GM18498 (cell line): ENCODE results near the gene ECE1.
"Not testable (repeated sequence)": the region's sequence is repeated elsewhere in the genome, so short reads cannot be mapped to it uniquely, and the experiment has no call there.

Experiments
- ATAC-seq: cut with Tn5 transposase; IDR thresholded peaks from one replicate; pipeline ENCODE4 v1.9.1; 2021; ENCODE audit warnings: mild to moderate bottlenecking, moderate library complexity; ENCODE audit not compliant: unreplicated experiment

ECE1 gene

DNA sequence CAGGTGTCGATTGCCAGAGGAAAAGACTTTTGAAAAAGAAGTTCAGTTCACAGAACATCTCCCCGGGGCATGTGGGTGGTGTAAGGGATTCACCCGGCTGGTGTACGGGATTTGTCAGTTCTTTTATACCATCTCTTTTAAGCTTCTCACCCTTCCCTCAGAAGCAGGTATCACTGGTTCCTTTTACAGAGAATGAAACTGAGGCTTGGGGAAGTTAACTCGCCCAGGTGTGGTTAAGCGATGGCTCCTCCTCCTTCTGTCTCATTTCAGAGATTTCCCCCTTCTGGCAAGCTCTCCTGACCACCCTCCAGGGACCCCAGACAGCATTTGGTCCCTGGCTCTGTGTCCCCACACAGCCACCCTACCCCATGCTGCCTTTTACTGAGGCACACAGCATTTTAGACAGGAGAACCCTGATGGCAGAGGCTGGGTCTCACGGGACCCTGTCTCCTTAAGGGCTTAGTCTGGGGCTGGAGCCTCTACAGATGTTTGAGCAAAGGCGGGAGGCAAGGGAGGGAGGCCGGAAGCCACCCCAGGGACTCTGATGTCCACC lies 2.8 kb upstream of the ECE1 start:
- peak; percentile 24 for ATAC-seq

DNA sequence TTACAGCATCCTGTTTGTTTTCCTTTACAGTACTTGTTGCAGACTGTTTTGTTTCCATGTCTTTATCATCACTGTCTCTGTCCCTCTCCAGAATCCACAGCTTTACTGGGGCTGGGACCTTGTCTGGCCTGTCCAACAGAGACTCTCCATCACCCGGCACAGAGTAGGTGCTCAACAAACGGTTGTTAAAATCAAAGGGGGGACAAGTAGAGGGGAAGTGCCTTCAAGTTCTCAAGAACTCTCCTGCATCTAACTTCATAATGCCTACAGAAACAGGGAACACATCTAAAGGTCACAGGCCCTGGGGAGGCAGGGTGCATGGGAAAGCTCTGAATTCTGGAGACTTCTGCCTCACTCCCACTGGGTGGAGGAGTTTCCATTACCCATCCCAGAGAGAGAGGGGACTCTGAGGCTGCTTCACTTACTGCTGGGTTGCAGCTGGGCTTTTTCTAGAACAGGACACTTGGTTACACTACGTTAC lies 2.3 kb upstream of the ECE1 start:
- no peak for ATAC-seq

DNA sequence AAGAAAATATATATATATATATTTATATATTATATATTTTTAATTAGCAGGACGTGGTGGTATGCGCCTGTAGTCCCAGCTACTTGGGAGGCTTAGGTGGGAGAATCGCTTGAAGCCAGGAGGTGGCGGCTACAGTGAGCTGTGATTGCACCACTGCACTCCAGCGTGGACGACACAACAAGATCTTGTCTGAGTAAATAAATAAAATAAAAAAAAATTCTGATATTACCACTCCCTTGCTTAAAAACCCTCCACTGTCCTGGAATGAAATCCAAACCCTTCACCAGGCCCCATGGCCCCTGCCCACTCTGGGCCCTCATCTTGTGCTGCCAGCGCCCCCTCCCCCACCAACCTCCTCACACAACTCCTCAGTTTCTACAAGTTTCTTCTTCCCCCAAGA lies 1.7 kb upstream of the ECE1 start:
- no peak for ATAC-seq

DNA sequence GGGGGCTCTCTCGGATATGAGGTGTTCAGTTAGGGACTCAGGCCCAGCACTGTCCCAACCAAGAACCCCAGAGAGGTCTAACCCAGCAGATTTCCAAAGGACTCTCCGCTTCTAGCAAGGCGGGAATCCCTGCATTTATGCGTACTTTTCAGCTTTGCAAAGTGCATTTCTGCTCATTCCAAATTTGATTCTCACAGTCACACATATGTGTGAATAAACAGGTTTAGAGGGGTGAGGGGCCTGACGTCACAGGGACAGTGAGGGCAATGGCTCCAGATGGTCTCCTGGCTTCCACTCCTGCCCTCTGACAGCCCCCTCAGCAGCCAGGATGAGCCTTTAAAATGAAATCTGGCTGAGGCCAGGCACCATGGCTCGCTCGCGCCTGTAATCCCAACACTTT lies 921 bp upstream of the ECE1 start:
- ATAC-seq: no peak

DNA sequence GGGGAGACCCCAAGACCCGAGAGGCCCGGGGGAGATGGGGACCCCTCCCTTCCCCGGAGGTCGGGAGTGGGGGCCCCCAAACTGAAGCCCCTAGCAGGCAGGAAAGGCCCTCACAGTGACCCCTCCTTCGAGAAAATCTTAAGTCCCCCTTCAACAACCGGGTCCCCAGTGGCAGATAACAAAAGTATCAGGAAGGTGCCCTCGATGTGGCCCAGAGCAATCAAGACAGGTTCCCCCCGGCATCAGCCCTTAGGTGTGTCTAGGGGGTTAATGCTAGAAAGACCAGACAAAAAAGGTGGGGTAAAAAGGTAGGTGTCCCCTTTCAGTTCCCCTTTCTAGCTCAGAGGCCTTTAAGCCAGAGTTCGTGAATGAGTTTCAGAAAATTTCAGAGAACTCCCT lies 282 bp upstream of the ECE1 start:
- ATAC-seq: no peak

DNA sequence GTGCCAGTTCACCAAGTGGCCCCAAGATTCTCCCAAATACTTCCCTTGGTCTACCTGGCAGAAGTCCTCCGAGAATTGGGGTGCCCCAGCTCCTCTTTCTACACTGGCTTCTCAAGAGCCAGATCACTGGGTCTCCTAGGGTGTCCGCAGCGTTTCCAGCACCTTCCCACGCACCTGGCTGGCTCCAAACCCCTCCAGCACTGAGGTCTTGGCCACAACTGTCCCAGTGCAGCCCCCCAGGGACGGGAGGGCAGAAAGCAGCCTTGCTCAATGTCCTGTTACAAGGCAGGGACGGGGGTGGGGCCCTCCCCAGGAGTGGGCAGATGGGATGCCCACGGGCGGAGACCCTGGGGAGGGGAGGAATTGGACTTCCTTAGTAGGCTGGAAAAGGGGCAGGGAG lies 1.1 kb downstream of the ECE1 start:
- ATAC-seq: no peak

DNA sequence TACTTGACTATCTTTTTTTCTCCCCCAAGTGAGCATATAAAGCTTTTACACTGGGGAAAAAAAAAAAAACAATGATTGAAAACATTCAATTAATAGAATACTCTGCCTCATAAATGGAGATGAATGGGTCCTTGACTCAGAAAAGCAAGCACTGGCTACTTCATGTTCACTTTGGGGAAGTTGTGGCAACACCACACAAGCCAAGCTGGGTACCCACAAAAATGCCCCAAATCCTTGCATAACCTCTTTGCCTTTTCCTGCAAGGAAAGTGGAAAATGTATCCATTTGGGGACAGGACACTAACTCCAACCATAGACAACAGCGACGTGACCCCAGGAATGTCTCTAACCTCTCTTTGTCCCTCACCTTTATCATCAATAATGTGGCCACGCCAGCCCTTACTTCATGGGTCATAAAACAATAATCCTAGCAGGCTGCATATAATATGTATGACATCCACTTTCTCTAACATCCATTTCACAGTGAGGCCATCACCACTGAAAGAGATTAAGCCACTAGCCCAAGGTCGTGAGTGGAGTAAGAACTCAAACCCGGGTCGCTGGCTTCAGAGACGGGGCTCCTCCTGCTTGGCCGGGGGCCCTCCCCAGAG lies 2.3 kb downstream of the ECE1 start:
- ATAC-seq: no peak

DNA sequence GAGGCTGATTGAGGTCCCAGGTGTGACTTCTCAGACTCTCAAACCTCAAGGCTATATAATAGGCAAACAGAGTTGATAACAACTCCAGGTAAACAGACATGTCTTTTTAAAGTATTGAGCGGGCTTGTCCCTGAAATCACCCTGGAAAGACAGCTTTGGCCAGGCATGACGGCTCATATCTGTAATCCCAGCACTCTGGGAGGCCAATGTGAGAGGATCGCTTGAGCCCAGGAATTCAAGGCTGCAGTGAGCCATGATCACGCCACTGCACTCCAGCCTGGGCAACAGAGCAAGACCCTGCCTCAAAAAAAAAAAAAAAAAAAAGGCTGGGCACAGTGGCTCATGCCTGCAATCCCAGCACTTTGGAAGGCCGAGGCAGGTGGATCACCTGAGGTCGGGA lies 4.9 kb downstream of the ECE1 start:
- not testable (repeated sequence) for ATAC-seq

DNA sequence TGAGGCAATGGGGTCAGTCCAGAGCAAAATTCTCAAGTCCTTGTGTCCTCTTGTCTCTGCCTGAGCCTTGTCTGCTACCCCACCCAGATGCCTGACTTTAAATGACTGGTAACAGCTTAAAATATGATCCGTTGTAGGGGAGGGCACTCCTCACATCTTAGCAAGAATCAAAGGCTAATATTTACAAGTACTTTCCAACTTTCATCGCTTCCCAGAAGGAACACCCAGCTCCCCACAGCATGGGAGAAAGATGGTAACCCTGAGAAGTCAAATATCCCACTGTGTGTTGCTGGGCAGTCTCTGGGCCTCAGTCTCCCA lies 5.2 kb downstream of the ECE1 start:
- no peak for ATAC-seq

DNA sequence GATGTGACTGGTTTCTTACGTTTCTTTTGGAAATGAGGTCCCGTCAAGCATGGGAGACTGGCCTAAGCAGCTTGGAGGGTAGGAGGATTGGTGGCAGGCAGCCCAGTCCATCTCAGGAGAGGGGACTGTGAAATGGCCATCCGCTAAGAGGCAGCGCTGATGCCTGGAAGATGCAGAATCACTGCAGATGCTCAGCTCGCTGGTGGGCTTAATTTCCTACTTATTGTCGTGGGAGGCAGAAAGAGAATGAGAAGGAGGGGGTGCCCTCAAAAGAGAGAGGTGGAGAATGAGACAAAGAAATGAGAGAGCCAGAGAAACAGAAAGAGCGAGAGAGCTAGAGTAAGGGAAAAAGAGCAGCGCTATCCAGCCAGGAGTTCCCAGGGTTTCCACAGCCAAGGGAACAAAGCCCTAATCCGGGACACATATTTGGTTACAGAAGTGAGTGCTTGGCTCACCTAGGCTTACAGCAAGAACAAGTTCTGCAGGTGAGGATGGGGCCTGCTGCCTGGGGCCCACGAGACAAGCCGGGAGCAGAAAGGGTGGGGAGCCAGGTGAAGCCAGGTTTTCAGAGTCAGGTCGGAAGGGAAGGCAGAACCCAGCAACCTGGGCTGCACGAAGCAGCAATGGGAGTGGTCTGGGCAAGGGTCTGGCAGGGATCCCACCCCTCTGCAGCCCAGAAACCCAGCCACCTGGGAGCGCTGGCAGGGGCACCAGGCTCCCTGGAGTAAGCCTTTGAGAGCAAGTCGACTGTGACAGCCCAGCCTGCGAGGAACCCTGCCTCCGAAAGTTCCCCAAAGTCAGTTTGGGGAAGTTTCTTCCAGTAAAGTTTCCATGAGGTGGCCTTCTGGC lies 5.8 kb downstream of the ECE1 start:
- ATAC-seq: no peak

DNA sequence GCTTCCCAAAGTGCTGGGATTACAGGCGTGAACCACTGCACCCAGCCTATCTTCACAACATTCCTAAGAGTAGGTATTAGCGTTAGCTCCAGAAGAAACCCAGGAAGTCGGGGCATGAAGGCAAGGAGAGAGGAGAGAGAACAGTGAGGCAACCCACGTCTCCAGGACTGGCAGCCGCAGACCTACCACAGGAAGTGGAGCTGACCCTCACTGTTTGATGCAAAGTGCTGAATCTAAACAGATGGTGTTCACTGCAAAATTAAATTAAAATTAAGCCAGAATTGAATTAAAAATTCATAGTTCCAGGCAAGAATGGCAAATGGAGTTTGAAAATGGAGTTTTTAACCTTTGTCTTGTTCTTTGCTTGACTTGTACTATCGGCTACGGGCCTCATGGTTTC lies 6.7 kb downstream of the ECE1 start:
- ATAC-seq: no peak

DNA sequence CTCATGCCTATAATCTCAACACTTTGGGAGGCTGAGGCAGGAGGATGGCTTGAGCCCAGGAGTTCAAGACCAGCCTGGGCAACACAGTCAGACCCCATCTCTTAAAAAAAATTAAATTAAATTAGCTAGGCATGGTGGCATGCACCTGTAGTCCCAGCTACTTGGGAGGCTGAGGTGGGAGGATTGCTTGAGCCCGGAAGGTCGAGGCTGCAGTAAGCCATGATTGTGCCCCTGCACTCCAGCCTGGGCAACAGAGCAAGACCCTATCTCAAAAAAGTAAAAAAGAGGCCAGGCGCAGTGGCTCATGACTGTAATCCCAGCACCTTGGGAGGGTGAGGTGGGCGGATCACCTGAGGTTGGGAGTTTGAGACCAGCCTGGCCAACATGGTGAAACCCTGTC lies 8.2 kb downstream of the ECE1 start:
- ATAC-seq: not testable (repeated sequence)

DNA sequence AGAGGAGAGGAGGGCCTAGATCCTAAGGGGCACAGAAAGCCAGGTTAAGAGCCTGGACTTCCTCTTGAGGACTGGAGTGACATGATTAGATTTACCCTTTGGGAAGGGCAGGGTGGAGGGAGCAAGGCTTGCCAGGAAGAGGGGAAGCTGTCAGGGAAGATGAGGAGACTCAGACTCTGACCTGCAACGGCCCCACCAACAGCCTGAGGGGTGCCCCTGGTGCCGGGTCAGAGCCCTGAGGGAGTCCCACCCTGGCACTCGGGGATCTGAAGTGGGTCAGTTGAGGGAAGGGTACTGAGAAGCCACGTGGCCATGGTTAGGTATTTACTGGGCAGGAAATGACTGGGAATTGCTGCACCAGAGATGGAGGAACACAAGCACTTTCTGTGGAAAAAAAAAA lies 9.8 kb downstream of the ECE1 start:
- no peak for ATAC-seq

DNA sequence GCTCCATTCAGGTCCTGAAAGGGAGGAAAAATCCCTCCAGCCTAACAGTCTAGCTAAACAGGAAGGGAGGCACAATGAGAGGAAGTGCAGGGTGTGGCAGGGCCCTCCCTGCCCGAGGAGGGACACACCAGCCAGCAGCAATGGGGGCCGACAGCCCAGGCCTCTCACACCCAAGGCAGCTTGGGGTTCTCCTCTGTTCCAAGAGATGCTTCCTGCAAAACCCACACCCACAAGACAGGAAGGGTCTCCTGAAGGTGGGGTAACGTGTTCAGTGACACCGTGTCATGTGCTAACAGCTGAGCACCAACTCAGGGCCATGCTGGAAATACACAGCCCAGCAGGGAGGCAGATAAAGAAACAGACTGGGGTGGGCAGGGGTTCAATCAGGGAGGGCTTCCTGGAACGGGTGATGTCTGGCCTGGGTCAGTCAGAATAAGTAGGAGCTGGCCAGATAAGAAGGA lies 10.2 kb downstream of the ECE1 start:
- no peak for ATAC-seq

DNA sequence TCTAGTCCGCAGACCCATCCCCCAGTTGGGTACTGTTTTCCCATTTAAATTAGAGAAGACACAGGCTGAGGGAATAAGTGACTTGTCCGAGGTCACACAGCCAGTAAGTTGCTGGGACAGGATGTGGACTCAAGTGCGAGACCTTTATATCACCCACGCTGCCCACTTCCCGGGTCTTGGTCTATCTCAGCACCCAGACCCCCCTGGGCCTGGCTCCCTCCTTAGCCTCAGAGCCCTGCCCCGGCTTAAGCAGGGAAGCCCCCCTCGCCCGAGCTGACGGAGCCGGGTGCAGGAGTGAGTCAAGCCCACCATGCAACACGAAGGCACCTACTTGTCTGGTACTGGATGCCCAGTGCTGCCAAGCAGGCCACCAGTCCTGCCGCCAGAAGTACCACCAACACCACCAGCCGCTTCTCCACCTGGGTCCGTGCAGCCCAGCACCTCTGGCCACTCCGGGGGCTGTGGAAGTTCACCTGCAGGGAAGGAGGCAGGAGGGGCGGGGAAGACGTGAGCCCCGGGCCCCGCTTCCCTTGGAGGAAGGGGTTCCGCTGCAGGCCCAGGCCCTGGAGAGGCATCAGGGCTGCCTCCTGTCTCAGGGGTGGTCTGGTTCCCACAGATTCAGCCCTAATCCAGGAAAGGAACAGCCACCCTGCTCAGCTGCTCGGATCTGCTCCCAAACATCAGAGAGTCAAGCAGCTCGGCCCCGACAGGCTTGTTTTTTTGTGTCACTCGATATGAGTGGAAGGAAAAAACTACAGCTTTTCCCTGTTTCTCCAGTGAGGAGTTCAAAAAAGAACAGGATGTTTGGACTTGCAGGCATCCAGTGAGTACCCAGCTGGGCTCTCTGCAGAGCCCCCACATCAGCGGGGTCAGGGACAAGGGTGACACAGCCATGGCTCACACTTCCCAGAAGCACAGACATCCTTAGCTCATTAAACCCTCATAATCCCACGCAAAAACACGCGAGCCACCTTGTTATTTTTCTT lies 11.1 kb downstream of the ECE1 start:
- ATAC-seq: no peak

DNA sequence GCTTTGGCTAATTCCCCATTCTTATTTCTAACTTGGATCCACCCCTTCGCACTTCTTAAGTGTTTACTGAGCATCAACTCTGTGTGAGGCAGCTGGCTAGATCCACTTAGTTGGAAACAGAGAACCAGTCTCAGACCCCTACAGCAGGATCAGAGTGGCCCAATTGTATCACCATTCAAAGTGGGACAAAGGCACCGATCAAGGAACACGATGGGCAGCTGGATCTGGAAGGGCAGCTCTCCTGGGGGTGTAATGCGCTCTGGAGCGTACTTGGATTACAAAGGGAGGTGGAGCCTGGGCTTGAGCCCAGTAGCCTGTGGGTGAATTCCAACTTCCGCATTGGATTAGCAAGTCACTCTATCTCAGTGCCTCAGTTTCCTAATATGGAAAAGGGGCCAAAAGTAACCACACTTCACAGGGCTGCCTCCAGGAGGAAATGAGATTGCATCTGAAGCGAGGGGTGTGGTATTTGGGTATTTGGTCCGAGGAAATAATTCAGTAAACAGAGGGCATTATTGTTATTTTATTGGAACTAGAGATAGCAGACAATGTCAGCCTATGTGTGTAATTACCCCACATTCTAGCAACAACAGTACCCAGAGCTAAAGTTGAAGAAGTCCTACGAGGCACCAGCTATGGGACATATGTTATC lies 11.9 kb downstream of the ECE1 start:
- ATAC-seq: no peak

DNA sequence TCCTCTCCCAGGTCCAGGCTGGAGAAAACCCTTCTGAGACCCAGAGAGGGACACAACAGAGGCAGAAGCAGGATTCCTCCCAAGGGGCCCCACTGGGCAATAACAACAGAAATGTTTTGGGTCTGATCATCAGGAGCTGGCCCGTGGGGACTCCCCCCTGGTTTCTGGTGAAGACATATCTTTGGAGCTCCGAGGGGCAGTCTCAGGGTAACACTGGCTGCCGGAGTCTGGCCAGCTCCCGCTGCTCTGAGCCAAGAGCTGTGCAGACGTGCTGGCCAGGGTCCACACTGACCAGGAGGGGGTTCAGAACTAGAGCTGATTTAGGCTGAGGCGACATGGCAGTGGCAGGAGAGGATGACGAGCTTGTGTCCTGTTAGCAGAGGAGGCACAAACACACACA lies 13.1 kb downstream of the ECE1 start:
- ATAC-seq: no peak

DNA sequence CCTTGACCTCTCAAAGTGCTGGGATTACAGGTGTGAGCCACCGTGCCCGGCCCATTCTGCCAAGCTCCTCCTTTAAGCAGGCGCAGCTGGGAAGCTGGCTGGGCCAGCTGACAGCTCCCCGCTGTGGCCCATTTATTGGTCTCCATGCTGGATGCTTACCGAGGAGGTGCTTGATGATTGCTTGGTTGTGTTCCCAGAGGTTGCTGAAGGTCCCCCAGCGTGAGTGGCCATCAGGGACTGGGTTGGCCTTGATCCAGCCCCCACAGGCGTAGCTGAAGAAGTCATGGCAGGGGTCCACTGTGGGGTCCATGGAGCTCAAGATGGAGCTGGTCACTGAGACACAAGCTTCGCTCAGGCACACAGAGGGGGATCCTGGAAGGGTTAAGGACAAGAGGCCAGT lies 17.7 kb downstream of the ECE1 start:
- no peak for ATAC-seq

DNA sequence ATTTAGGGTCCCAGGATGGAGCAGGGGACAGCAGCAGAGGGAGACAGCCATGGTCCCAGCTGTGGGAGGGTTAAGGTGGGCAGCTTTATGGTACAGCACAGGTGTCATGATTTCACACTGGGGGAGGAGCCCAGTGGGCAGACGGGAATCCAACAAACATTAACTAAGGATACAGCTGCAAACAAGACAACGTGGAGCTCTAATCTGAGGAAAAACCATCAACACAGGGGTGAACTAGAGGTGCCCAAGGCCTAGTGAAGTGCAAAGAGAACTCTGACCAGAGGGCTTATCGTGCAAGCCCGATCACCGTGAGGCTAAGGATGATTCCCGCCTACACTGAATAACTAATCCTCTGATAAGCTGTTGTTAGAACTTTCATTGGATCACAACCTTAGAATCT lies 18.7 kb downstream of the ECE1 start:
- ATAC-seq: no peak

DNA sequence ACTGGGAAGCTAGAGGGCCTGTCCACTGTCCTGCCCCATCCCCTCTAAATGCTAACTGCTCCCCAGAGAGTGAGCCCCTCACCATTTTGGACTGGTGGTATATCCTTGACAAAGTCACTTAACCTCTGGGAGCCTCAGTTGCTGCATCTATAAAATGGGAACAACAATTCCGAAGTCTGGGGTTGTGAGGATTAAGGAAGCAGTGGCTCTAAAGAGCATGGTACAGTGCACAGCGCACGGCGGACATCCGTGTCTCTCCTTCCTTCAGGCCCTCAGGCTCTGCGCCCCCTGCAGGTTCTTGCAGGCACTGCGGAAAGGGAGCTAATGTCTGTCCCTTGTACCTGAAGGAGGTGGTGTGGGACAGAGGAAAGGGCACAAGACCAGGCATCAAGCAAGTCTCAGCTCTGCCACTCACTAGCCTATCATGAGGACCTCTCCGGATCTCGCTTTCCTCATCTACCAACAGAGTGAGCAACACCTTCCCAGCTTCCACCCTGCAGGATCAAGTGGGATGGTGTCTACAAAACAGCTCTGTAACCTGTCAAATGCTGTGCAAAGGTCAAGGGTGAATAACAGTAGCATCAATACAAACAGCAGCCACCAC lies 20.1 kb downstream of the ECE1 start:
- ATAC-seq: no peak
